GM21825 (cell line): Measurements from ENCODE around the gene WASF1.

Source experiments
- ATAC-seq: cut with Tn5 transposase; IDR thresholded peaks from one replicate; pipeline ENCODE4 v1.9.1; 2021; ENCODE audit warnings: mild to moderate bottlenecking, moderate library complexity; ENCODE audit not compliant: unreplicated experiment

WASF1 gene

DNA sequence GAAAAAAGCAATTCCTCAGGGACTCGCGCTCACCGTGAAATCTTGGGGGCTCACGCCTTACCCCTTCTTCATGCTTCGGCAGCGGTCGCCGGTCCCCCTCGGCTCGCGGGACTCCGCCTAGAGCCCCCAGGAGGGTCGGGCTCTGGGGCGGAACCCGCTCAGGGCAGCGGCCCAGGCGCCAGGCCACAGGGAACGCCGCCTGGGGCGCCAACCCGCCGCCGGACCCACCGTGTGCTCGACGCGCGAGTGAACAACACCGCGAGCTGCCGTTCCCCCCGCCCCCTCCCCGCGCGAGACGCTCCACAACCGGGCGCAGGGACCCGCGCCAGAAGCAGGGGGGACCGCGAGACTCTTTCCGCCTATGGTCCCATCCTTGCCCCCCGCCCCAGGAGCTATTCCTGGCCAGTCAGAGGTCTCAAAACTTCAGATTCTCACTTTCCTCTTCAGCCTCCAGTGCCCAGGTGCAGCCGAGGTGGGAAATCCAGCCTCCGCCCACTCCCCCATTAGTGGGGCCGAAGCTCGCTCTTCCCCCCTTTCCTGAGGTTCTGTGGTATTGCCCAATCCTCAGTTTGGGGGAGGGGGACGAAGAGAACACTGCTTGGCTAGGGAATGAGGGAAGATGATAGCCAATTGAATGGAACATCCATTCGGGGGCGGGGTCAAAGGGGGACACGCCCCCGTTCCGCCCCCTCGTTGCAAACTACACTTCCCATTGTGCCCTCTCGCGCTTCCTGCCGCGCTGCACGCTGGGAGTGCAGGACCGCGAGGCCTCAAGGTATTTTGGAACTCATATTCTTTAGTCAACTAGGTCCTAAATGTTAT lies at the start of gene WASF1:
WASF1 (minus strand) TSS at position 265 of the 822 bp plus-strand sequence. CDS start 52,069 bp downstream, outside the sequence.
- peak; percentile 85 for ATAC-seq

DNA sequence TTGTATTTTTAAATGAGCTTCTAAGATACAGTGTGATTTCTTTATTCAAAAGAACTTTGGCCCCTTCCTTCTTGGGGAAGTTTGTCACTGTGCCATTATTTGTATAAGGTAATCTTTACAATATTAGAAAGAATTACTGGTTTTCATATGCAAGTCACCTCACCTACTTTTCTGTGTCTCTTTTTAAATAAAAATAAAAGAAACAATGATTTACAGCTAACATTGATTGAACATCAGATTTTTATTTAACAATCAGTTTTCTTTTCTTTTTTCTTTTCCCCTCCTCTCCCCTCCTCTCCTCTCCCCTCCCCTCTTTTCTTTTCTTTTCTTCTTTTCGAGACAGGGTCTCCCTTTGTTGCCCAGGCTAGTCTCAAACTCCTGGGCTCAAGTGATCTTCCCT lies 46.8 kb upstream of the WASF1 start:
- no peak for ATAC-seq

- no peak for ATAC-seq
Measured at GRCh38 chr6:110221738-110222137, 42.3 kb upstream of the WASF1 start.

DNA sequence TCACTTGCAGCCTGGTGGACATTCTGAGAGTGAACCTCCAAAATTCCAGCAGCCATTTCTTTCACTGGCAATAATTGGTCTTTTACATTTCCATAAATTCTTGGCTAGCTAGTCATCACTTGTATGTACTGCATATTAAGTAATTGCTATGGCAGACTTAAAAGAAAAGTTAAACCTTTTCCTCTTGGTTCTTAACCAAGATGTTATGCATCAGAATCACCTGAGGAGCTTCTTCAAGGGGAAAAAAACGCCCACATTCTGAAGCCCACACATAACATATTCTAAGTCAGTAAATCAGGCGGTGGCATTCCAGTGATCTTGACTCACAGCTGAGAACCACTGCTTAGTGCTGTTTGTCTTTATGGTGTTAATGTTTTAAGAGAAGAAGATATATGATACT lies 37.8 kb upstream of the WASF1 start:
- no peak for ATAC-seq

GRCh38 chr6:110216140-110216539 lies 36.7 kb upstream of the WASF1 start:
- no peak for ATAC-seq

GRCh38 chr6:110214338-110214737 lies 34.9 kb upstream of the WASF1 start:
- no peak for ATAC-seq

GRCh38 chr6:110211753-110212152 lies 32.3 kb upstream of the WASF1 start:
- ATAC-seq = no peak

DNA sequence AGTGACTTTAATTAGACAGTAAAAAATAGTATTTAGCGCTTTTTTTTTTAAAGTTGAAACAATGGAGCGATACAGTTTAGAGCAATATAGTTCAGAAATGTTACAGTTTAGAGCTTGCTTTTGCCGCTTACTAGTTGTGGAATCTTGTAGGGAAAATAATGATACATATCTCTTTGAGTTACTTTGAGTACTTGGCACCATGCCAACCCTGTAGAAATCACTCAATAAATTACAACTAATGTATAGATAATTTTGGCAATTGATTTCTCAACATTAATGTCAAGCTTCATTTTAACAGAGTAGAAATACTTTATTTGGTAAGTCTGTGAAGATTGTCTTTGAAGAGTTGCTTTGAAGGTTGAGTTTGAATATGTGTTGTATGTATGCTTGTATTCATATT lies 28.2 kb upstream of the WASF1 start:
- no peak for ATAC-seq

- no peak for ATAC-seq
Measured at GRCh38 chr6:110201151-110201884, 21.8 kb upstream of the WASF1 start.

DNA sequence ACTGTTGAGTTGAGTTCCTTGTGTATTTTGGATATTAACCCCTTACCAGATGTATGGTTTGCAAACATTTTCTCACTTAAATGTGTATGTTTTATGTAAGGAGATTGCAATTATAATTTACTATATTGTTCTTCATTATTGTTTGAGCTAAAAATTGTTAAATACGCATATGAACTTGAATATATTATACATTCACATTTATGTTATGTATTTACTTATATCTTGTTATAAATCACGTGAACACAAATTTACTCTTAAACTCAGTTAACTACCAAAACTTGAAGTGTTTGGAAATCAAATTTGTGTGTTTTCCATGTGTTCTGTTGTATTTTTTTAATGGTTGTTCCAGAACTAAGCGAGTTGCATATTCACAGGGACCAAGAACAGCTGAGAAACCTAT lies 19.1 kb upstream of the WASF1 start:
- ATAC-seq = no peak

- no peak for ATAC-seq
Measured at GRCh38 chr6:110196874-110197273, 17.4 kb upstream of the WASF1 start.

DNA sequence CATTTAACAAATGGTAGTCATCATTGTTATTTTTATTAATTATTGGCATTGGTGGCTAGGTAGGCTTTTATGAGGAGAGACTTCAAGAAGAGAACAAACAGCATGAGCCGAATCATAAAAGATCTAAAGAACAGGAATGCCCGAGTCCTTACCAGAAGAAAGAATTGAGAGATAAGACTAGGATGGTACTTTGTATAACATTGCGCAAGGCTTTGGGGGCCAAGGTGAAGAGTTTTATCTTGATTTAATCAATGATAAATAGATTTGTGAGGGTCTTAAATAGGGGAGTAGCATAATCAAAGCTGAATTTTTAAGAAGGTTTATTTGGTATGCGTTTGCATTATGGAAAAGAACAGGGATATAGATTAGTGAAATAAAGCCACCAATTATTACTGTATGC lies 16.2 kb upstream of the WASF1 start:
- no peak for ATAC-seq

GRCh38 chr6:110191477-110191876 lies 12.0 kb upstream of the WASF1 start:
- ATAC-seq = no peak

DNA sequence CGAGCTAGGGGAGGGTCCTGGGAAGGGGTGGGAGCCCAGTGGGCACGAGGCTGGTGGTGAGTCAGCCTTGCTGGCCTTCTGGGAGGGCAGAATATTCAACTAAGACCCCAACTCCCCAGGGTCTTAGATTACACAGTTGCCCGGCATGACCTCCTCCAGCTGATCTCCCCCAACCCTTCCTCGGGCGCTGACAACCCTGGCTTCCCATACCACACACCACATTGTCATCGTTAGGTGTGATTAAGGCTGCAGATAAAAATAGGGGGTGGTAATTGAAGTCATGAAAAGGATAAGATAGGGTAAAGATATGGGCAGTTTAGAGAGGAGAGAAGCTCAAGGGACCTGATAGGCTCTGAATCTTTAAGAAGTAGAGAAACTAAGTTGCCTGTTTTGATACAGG lies 11.3 kb upstream of the WASF1 start:
- ATAC-seq = no peak

DNA sequence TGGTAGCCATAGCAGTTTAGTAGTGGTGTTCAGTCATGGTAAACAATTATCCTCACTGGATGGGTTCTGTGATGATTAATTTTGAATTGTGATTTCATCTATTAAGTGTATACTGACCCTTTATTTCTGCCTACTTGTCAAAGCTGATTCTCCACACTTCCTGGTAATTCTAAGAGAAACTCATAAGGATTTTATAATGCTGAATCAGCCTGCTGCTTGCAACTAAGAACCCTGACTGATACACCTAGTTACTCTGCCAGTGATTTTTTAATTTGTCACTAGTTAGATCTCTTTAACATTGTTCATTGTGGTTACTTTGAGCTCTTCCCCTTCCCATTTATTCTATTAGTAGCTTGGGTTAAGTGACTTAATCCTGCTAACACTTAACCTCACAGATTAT lies 9.3 kb upstream of the WASF1 start:
- no peak for ATAC-seq

GRCh38 chr6:110185879-110186278 lies 6.4 kb upstream of the WASF1 start:
- peak; percentile 45 for ATAC-seq

GRCh38 chr6:110183292-110183885 lies 3.9 kb upstream of the WASF1 start:
- no peak for ATAC-seq

- no peak for ATAC-seq
Measured at GRCh38 chr6:110181131-110182030, 1.9 kb upstream of the WASF1 start.

GRCh38 chr6:110180228-110181008 lies 948 bp upstream of the WASF1 start, which contains the start of gene CDC40:
Gene CDC40 (plus strand): TSS chr6:110180427. CDS start chr6:110180445, 18 bp downstream.
- peak; percentile 45 for ATAC-seq
